A204.1 (cell line): Measurements from ENCODE around the gene HIBCH.
"Not testable (repeated sequence)": the region's sequence is repeated elsewhere in the genome, so short reads cannot be mapped to it uniquely, and the experiment has no call there.

Source experiments
- FAIRE-seq: peaks from 2 replicates; lab custom pipeline; 2012; peaks lifted over from hg19 to GRCh38; lab: Jason Lieb, UNC

The HIBCH gene

GRCh38 chr2:190235551-190236075 lies 84.0 kb downstream of the HIBCH start:
- FAIRE-seq, result no peak

- FAIRE-seq, result no peak
Measured at GRCh38 chr2:190235101-190235500, 84.5 kb downstream of the HIBCH start.

- not testable (repeated sequence) for FAIRE-seq
Measured at GRCh38 chr2:190223989-190224388, 95.6 kb downstream of the HIBCH start.

GRCh38 chr2:190222745-190223144 lies 96.9 kb downstream of the HIBCH start:
- FAIRE-seq, result not testable (repeated sequence)

GRCh38 chr2:190221429-190221828 lies 98.2 kb downstream of the HIBCH start:
- FAIRE-seq, result no peak

- FAIRE-seq, result no peak
Measured at GRCh38 chr2:190219186-190219585, 100.4 kb downstream of the HIBCH start.

- no peak for FAIRE-seq
Measured at GRCh38 chr2:190217616-190218015, 102.0 kb downstream of the HIBCH start.

GRCh38 chr2:190216829-190217228 lies 102.8 kb downstream of the HIBCH start:
- no peak for FAIRE-seq

GRCh38 chr2:190215620-190216019 lies 104.0 kb downstream of the HIBCH start:
- no peak for FAIRE-seq

- no peak for FAIRE-seq
Measured at GRCh38 chr2:190214426-190215194, 105.0 kb downstream of the HIBCH start.

GRCh38 chr2:190213441-190214335 lies 105.9 kb downstream of the HIBCH start:
- no peak for FAIRE-seq

- FAIRE-seq, result no peak
Measured at GRCh38 chr2:190210471-190210870, 109.2 kb downstream of the HIBCH start.

- no peak for FAIRE-seq
Measured at GRCh38 chr2:190209559-190209958, 110.1 kb downstream of the HIBCH start.

- no peak for FAIRE-seq
Measured at GRCh38 chr2:190207930-190208329, 111.7 kb downstream of the HIBCH start.

- no peak for FAIRE-seq
Measured at GRCh38 chr2:190205657-190206056, 114.0 kb downstream of the HIBCH start.

- FAIRE-seq, result no peak
Measured at GRCh38 chr2:190202604-190203003, 117.0 kb downstream of the HIBCH start.

GRCh38 chr2:190202018-190202417 lies 117.6 kb downstream of the HIBCH start:
- FAIRE-seq, result no peak

GRCh38 chr2:190200603-190201002 lies 119.0 kb downstream of the HIBCH start:
- FAIRE-seq, result no peak

GRCh38 chr2:190199530-190199929 lies 120.1 kb downstream of the HIBCH start:
- no peak for FAIRE-seq

GRCh38 chr2:190199109-190199508 lies 120.5 kb downstream of the HIBCH start:
- no peak for FAIRE-seq

- no peak for FAIRE-seq
Measured at GRCh38 chr2:190197143-190197720, 122.4 kb downstream of the HIBCH start.

- FAIRE-seq, result no peak
Measured at GRCh38 chr2:190190507-190191162, 129.0 kb downstream of the HIBCH start.
